SU-DHL-6 (cell line): ENCODE results near the gene MSL3.

Source experiments
- CTCF ChIP-seq: fragments of 200-600 bp; sonication (generic); IDR thresholded peaks from one replicate; pipeline ENCODE4 v1.5.1; 2017; ENCODE audit warnings: antibody characterized with exemption, mild to moderate bottlenecking, low read length, moderate library complexity; ENCODE audit not compliant: insufficient read depth, poor library complexity, severe bottlenecking
- EZH2phosphoT487 ChIP-seq: fragments of 200-600 bp; sonication (generic), shearing (Covaris generic); conservative IDR thresholded peaks from 2 replicates; pipeline ENCODE4 v1.6.1; 2018; ENCODE audit warnings: mild to moderate bottlenecking, antibody characterized with exemption, low read length, moderate library complexity, mixed read lengths

- TF ChIP-seq CTCF (no peak), EZH2phosphoT487 (no peak)
These were observed 28.8 kb downstream of the MSL3 start for GRCh38 chrX:11786862-11787261.
